Psoas muscle (tissue), 8 donors: ENCODE data around the gene RPAP3. TPM values are rescaled to one million over a fixed set of nuclear protein-coding genes. Genes with fewer than 3 reads are reported as not detected.

Experiments
- ATAC-seq, 4 donors: fragments of 200-7000 bp; cut with Tn5 transposase; one replicate each; pipeline ENCODE4 v1.9.1; 2020; ENCODE audit warnings: moderate library complexity in 3 of 4, mild to moderate bottlenecking in 2 of 4
- DNase-seq, 2 donors: peaks; one replicate each; pipeline ENCODE4 v3.0.0-alpha.2; 2020
- H3K27ac ChIP-seq: fragments of 200-600 bp; one replicate; pipeline ENCODE4 v1.8.0; 2022
- H3K27me3 ChIP-seq, 3 donors: fragments of 200-600 bp in 1 of 3; one replicate each; pipeline versions ENCODE4 v1.6.1 to v1.8.0; 2013 to 2022; ENCODE audit warnings: low read length in 2 of 3, mild to moderate bottlenecking in 2 of 3, moderate library complexity in 1 of 3; ENCODE audit not compliant: insufficient read depth in 3 of 3
- H3K36me3 ChIP-seq, 2 donors: fragments of 200-600 bp in 1 of 2; one replicate each; pipeline versions ENCODE4 v1.6.1 to v1.8.0; 2013 to 2022; ENCODE audit warnings: low read depth in 1 of 2, mild to moderate bottlenecking in 1 of 2, moderate library complexity in 1 of 2; ENCODE audit not compliant: insufficient read depth in 1 of 2
- H3K4me1 ChIP-seq: fragments of 200-600 bp; one replicate; pipeline ENCODE4 v1.8.0; 2022
- H3K4me3 ChIP-seq: fragments of 200-600 bp; one replicate; pipeline ENCODE4 v1.8.0; 2022; ENCODE audit warnings: mild to moderate bottlenecking
- H3K9me3 ChIP-seq: fragments of 200-600 bp; one replicate; pipeline ENCODE4 v1.8.0; 2022
- CTCF ChIP-seq: fragments of 200-600 bp; IDR thresholded peaks from one replicate; pipeline ENCODE4 v1.8.0; 2022; ENCODE audit warnings: antibody characterized with exemption
- WGBS, 3 donors: extraction: QIAGEN DNeasy Blood & Tissue Kit; methylation state at CpG; one replicate each; pipeline versions ENCODE4 v1.1.6 to v1.1.7; 2013; 5-methylcytosine and 5-hydroxymethylcytosine counted together
- intact Hi-C, 2 donors: fragments of 100-400 bp; cut with DNase I; formaldehyde crosslinking; loops; one replicate each; pipeline versions ENCODE4 v1.11.0 to v1.14.2; 2022
- polyA plus RNA-seq, 3 donors: library from polyadenylated mRNA; stranded (reverse); fragments of 200-250 nt; gene quantifications; one replicate each; pipeline ENCODE4 v1.2.3, GENCODE V29; 2013
- total RNA-seq, 4 donors: library from RNA; stranded (reverse); fragmentation: NEBNext Ultra II Directional in 2 of 4; extraction: Animal tissue kit (Norgen Biotek cat#: 25700) in 2 of 4; gene quantifications; one replicate each; pipeline versions ENCODE4 v1.2.1 to v1.2.4, GENCODE V29; 2021 to 2023
- donor health status: healthy with polysubstance abuse.
- donor health status: DM: no; HTN: no; CAD: no; lungs with moderate emphysema.
- donor health status: Bipolar disorder and iron deficiency.
- donor health status: healthy.
- donor health status: DM: yes; HTN: yes; CAD: no.
- donor health status: DM: no; HTN: no; CAD: no.
- donor health status: DM: no; HTN: no; CAD: no.
- donor health status: DM: yes; HTN: yes; CAD: no.

The RPAP3 gene
- total and polyA plus RNA-seq, 7 donors = 18.8 to 43.2 (median 26.4) TPM

- no peak for TF ChIP-seq CTCF
- no peak for ATAC-seq
- intact Hi-C loops = no loop called here
- no peak for DNase-seq
- peaks cover 46% of the 10 kb centered on the region for H3K4me1 ChIP-seq
- no peak overlapping the region for H3K4me3 ChIP-seq
- no peaks in the 10 kb centered on the region for H3K36me3 ChIP-seq
- H3K9me3 ChIP-seq = no peaks in the 10 kb centered on the region
- no peaks in the 10 kb centered on the region for H3K27me3 ChIP-seq
- H3K27ac ChIP-seq = peak overlapping the region; percentile 30
- 69 to 75% (median 74%) methylated on average over 11 to 12 of the region's 12 CpGs for WGBS, 3 donors
Measured at GRCh38 chr12:47734725-47735480, 29.1 kb upstream of the RPAP3 start.

- intact Hi-C loops = no loop called here
- H3K36me3 ChIP-seq = no peaks in the 10 kb centered on the region
- no peaks in the 10 kb centered on the region for H3K9me3 ChIP-seq
- no peak overlapping the region for H3K27ac ChIP-seq
- H3K4me3 ChIP-seq = no peak overlapping the region
- peaks cover 46% of the 10 kb centered on the region for H3K4me1 ChIP-seq
- DNase-seq (no peak), ATAC-seq (no peak)
- no peaks in the 10 kb centered on the region for H3K27me3 ChIP-seq
- WGBS, 3 donors = 87 to 92% (median 90%) methylated on average over 4 of the region's 4 CpGs
- TF ChIP-seq CTCF = no peak
Measured at GRCh38 chr12:47733142-47733541, 27.3 kb upstream of the RPAP3 start.

GRCh38 chr12:47732504-47732903 is 26.7 kb upstream of the RPAP3 start:
- Histone ChIP-seq H3K9me3 (no peaks in the 10 kb centered on the region), H3K4me3 (no peak overlapping the region), H3K36me3 (no peaks in the 10 kb centered on the region), H3K27me3 (no peaks in the 10 kb centered on the region), H3K27ac (no peak overlapping the region), H3K4me1 (peaks cover 41% of the 10 kb centered on the region)
- TF ChIP-seq CTCF = no peak
- DNase-seq = no peak
- WGBS, 3 donors = 83 to 85% (median 84%) methylated on average over 2 of the region's 2 CpGs
- ATAC-seq = no peak
- intact Hi-C loops = no loop called here

GRCh38 chr12:47731723-47732122 is 25.9 kb upstream of the RPAP3 start:
- no peak for TF ChIP-seq CTCF
- 38 to 62% (median 62%) methylated on average over 5 of the region's 5 CpGs for WGBS, 3 donors
- Histone ChIP-seq H3K27ac (no peak overlapping the region), H3K9me3 (no peaks in the 10 kb centered on the region), H3K36me3 (no peaks in the 10 kb centered on the region), H3K27me3 (no peaks in the 10 kb centered on the region), H3K4me3 (no peak overlapping the region), H3K4me1 (peaks cover 33% of the 10 kb centered on the region)
- intact Hi-C loops = no loop called here
- no peak for ATAC-seq
- no peak for DNase-seq

- no peak overlapping the region for H3K27ac ChIP-seq
- intact Hi-C loops = no loop called here
- WGBS, 3 donors = 18 to 31% (median 27%) methylated on average over 8 of the region's 8 CpGs
Measured at GRCh38 chr12:47730341-47730744, 24.5 kb upstream of the RPAP3 start.

More at GRCh38 chr12:47730341-47730744, 24.5 kb upstream of the RPAP3 start:
- Histone ChIP-seq H3K9me3 (no peaks in the 10 kb centered on the region), H3K4me1 (peaks cover 19% of the 10 kb centered on the region), H3K4me3 (no peak overlapping the region), H3K36me3 (no peaks in the 10 kb centered on the region), H3K27me3 (no peaks in the 10 kb centered on the region)
- no peak for TF ChIP-seq CTCF
- DNase-seq (peak in 1 of 2 donors; percentile 36), ATAC-seq (peak; percentile 73 to 87 (median 86))
